ENCODE data around the gene ATG3.

DNA sequence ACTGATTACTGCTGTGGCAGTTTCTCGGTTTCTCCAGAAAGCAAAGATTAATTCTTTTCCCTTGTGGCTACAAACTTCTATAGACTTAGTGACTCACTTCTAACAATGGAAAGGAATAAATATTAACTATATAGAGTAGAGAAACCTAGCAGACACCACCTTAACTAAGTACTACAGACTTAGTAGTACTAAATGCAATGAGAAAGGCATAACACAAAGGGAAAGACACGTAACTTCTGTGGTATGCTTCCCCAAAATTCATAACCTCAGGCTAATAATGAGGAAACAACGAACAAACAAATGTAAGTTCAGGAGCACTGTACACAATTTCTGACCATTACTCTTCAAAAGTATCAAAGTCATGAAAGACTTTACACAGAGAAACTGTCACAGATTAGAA lies 31.2 kb downstream of the ATG3 start:
- TF ChIP-seq CTCF (IDR thresholded peaks at IDR 0.05 in 8 of 11, conservative IDR thresholded peaks at IDR 0.05 in 3 of 11), result no peak
- no peak for TF ChIP-seq POLR2AphosphoS5 (IDR thresholded peaks at IDR 0.05)
